Activated CD8-positive, alpha-beta memory T cell treated with anti-CD3 and anti-CD28 coated beads for 24 hours (primary cell): ENCODE data around the gene SART3.
"Not testable (repeated sequence)": the region's sequence is repeated elsewhere in the genome, so short reads cannot be mapped to it uniquely, and the experiment has no call there.

Experiments
- DNase-seq: peaks from one replicate; pipeline ENCODE4 v3.0.0-alpha.2; 2020

Gene SART3

GRCh38 chr12:108596854-108597558, 36.0 kb upstream of the SART3 start:
- DNase-seq: no peak

- no peak for DNase-seq
These were observed 35.0 kb upstream of the SART3 start for GRCh38 chr12:108595711-108596647.

DNA sequence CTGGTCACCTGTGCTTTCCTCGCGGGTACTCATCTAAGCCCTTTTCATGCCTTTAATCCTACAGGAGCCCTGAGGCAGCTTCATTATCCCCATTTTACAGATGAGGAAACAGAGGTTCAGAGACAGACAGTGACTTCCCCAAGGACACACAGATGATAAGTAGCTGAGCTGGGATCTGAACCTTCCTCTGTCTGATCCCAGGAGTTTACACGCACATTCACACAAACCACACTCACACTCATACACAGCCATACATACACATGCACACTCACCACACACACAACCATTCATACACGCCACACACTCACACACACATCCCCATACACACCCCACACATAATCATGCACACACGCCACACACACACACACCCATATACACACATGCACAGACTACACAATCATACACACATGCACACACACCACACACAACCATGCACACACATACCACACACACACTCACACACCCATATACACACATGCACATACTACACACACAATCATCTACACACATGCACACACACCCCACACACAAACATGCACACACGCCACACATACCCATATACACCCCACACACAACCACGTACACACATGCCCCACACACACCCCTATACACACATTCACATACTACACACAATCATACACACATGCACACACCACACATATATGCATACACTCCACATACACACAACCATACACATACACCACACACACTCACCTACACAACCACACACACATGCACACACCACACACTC, 34.2 kb upstream of the SART3 start:
- no peak for DNase-seq

- DNase-seq: no peak
These were observed 33.4 kb upstream of the SART3 start for GRCh38 chr12:108594323-108594903.

- no peak for DNase-seq
These were observed 31.3 kb upstream of the SART3 start for GRCh38 chr12:108592033-108592909.

- DNase-seq: no peak
These were observed 30.5 kb upstream of the SART3 start for GRCh38 chr12:108591267-108591980.

- DNase-seq: not testable (repeated sequence)
These were observed 29.5 kb upstream of the SART3 start for GRCh38 chr12:108590463-108590862.

GRCh38 chr12:108589840-108590229, 28.9 kb upstream of the SART3 start:
- no peak for DNase-seq

GRCh38 chr12:108589028-108589839, 28.3 kb upstream of the SART3 start:
- no peak for DNase-seq

GRCh38 chr12:108587826-108588225, 26.9 kb upstream of the SART3 start:
- DNase-seq: no peak

- no peak for DNase-seq
These were observed 25.3 kb upstream of the SART3 start for GRCh38 chr12:108586306-108586705.

GRCh38 chr12:108585864-108586263, 24.9 kb upstream of the SART3 start:
- DNase-seq: no peak

- DNase-seq: no peak
These were observed 23.6 kb upstream of the SART3 start for GRCh38 chr12:108584456-108585065.

GRCh38 chr12:108583991-108584390, 23.0 kb upstream of the SART3 start:
- DNase-seq: no peak

DNA sequence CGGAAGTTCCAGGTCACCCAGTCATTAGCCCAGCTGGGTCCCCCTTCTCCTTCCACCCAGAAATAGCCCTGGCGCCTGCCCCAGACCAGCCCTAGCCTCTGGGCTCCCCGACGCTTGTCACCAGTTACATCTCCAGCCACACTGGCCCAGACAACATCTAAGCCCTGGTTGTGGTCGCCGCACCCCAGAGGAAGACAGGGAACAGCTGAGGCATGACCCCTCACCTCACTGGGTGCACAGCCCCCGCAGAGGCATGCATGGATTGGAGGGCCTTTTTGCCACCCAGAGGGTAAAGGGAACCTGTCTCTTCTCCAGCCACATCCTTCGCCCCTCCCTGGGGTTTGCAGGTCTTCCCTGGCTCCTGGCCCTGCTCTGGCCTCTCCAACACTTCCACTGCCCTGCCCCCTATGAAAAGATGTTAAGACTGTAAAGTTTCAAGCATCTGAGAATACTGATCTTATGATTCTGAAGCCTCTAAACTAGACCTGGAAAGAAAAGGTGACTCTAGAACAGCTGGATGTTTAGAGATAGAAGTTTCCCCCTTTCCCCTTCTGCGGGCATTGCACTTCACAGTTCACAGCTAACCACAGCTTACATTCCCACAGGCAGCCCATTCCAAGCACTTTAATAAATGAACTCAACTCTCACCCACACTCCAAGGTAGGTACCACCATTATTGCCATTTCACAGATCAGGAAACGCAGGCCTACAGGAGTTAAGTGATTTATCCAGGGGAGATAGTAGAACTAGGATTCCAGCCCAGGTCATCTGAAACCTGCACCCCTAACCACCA, 22.2 kb upstream of the SART3 start:
- no peak for DNase-seq

- DNase-seq: no peak
These were observed 21.5 kb upstream of the SART3 start for GRCh38 chr12:108582509-108582908.

GRCh38 chr12:108581311-108582227, 20.6 kb upstream of the SART3 start:
- no peak for DNase-seq

GRCh38 chr12:108580531-108580930, 19.6 kb upstream of the SART3 start:
- DNase-seq: no peak
